Measurements from ENCODE around the gene ERCC6L2. TPM values are rescaled to one million over a fixed set of nuclear protein-coding genes. Genes with fewer than 3 reads are reported as not detected.

Gene ERCC6L2
- total and polyA plus RNA-seq, 2 of the 4 experiments (the other 2 are of a cell fraction) = 13.0 to 67.6 TPM

DNA sequence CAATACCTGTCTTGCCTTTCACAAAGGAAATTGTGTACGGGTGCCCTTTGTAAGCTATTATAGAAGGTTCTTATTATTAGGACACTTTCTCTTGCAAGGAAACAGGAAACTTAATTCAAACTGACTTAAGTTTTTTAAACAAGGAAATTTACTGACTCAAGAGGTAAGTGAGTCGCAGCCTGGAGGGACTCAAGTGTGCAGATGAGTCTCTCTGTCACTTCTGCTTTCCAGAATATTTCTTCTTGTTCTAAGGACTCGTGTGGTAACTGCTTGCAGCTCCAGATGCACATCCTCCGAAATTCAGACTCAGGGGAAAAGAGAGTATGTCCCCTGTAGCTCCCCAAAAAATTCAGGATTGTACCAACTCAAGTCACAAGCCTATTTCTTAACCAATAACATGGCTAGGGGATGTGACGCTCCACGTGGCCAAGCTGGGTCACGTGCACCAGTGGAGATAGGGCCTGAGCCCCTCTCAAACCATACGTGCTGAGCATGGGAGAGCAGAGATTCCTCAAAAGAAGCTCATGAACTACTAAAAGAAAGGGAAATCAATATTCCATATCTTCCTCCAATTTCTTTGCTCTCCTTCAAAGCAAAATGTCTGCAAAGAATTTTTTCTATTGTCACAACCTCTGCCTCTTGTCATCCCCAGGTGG is 49.2 kb upstream of the ERCC6L2 start:
- Histone ChIP-seq H2BK15ac (ENCODE audit: low read depth, low read length) (no peak overlapping the region), H3K14ac (replicated peaks; ENCODE audit: low read depth, low read length) (no peak overlapping the region), H3K18ac (ENCODE audit: low read depth, low read length) (no peak overlapping the region), H3K56ac (ENCODE audit: extremely low read depth, insufficient read depth, low read length) (no peak overlapping the region), H3K4me3 (ENCODE audit: insufficient read depth, low read depth, low read length) (no peak overlapping the region), H3K4me1 (ENCODE audit: control insufficient read depth, insufficient read depth, low read length) (peaks cover 13% of the 10 kb centered on the region), H2BK120ac (ENCODE audit: low read depth, low read length) (no peak overlapping the region), H3K4me2 (ENCODE audit: low read depth, low read length) (no peak overlapping the region), H2BK20ac (ENCODE audit: low read depth, low read length) (no peak overlapping the region), H3K4ac (ENCODE audit: low read depth, low read length) (no peak overlapping the region), H2BK5ac (ENCODE audit: low read depth, low read length, poor library complexity, severe bottlenecking) (no peak overlapping the region), H3K9me1 (ENCODE audit: insufficient read depth, low read length) (peaks cover 8% of the 10 kb centered on the region; the same call in 1 of the 2 replicates), H2AFZ (replicated peaks; ENCODE audit: low read length, poor library complexity) (no peak overlapping the region), H4K5ac (ENCODE audit: low read depth, low read length) (no peak overlapping the region), H2AK9ac (replicated peaks; ENCODE audit: low read depth, low read length, poor library complexity) (no peak overlapping the region), H4K20me1 (ENCODE audit: insufficient read depth, low read length) (peaks cover 7% of the 10 kb centered on the region; the same call in 1 of the 2 replicates), H4K8ac (ENCODE audit: low read depth in 2 of 2, low read length in 2 of 2) (no peak overlapping the region), H3K9me3 (ENCODE audit: control insufficient read depth, insufficient read depth, low read length) (no peaks in the 10 kb centered on the region), H3K79me1 (ENCODE audit: low read depth in 1 of 2, low read length in 2 of 2) (no peaks in the 10 kb centered on the region), H3K27me3 (ENCODE audit: control insufficient read depth, insufficient read depth, low read length) (0 out of 2 replicates have a peak, but pooled peaks cover 2% of the 10 kb centered on the region), H3K23ac (ENCODE audit: low read depth, low read length) (no peak overlapping the region), H2AK5ac (ENCODE audit: low read depth, low read length) (no peak overlapping the region), H4K91ac (ENCODE audit: insufficient read depth, low read depth, low read length) (no peak overlapping the region), H3K9ac (ENCODE audit: low read depth, low read length) (no peak overlapping the region), H3K36me3 (ENCODE audit: control insufficient read depth, insufficient read depth, low read length) (no peaks in the 10 kb centered on the region), H3K27ac (ENCODE audit: insufficient read depth, low read length) (no peak overlapping the region)
- in situ Hi-C loops (cut with MboI; ENCODE audit: low sequenced_read_pairs) = no loop called here
- TF ChIP-seq FOS (IDR thresholded peaks at IDR 0.05; ENCODE audit: low read depth, low read length) (no peak), SMC3 (IDR thresholded peaks at IDR 0.05; ENCODE audit: low read depth, low read length) (no peak), NFE2L2 (IDR thresholded peaks at IDR 0.05; ENCODE audit: low read depth, low read length) (no peak), MAFK (IDR thresholded peaks at IDR 0.05; ENCODE audit: low read depth, low read length) (no peak), CEBPB (IDR thresholded peaks at IDR 0.05; ENCODE audit: low read depth, low read length) (no peak), MAZ (IDR thresholded peaks at IDR 0.05; ENCODE audit: borderline replicate concordance, low read depth, low read length) (no peak), RCOR1 (IDR thresholded peaks at IDR 0.05; ENCODE audit: insufficient replicate concordance, low read length) (no peak), POLR2A (IDR thresholded peaks at IDR 0.05; ENCODE audit: low read depth, low read length) (no peak), BHLHE40 (IDR thresholded peaks at IDR 0.05; ENCODE audit: low read depth, low read length) (no peak), RAD21 (IDR thresholded peaks at IDR 0.05; ENCODE audit: low read length) (no peak), CHD1 (IDR thresholded peaks at IDR 0.05; ENCODE audit: low read depth, low read length) (no peak)
- TF ChIP-seq, protein P1, sequence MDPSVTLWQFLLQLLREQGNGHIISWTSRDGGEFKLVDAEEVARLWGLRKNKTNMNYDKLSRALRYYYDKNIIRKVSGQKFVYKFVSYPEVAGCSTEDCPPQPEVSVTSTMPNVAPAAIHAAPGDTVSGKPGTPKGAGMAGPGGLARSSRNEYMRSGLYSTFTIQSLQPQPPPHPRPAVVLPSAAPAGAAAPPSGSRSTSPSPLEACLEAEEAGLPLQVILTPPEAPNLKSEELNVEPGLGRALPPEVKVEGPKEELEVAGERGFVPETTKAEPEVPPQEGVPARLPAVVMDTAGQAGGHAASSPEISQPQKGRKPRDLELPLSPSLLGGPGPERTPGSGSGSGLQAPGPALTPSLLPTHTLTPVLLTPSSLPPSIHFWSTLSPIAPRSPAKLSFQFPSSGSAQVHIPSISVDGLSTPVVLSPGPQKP (IDR thresholded peaks at IDR 0.05; ENCODE audit: borderline replicate concordance, low read depth, low read length) = no peak
- TF ChIP-seq, protein P2, sequence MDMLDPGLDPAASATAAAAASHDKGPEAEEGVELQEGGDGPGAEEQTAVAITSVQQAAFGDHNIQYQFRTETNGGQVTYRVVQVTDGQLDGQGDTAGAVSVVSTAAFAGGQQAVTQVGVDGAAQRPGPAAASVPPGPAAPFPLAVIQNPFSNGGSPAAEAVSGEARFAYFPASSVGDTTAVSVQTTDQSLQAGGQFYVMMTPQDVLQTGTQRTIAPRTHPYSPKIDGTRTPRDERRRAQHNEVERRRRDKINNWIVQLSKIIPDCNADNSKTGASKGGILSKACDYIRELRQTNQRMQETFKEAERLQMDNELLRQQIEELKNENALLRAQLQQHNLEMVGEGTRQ (IDR thresholded peaks at IDR 0.05; ENCODE audit: low read depth, low read length) = no peak
- BruUV-seq (replicated peaks) = no TSS peak
- intact Hi-C loops (cut with micrococcal nuclease) = no loop called here
- peak; percentile 31 for DNase-seq
- dilution Hi-C loops (cut with HindIII; ENCODE audit: low sequenced_read_pairs, unreplicated experiment) = no loop called here
- POLR2A ChIA-PET (ENCODE audit: unreplicated experiment) = no interaction called here
- ATAC-seq (ENCODE audit: low read depth) = no peak
- WGBS, 2 experiments (ENCODE audit: extremely low coverage in 2 of 2, insufficient read length in 1 of 2) = 60% methylated on average over 1 of the region's 8 CpGs; no CpG with 5 or more reads in 1 of the 2 experiments
- CTCF ChIA-PET = interaction anchor here (1.0 kb wide), 1 partner anchor 55 kb away, joined by 4 read pairs; no protein-coding TSS in a partner anchor
